OCI-LY1 (cell line): Measurements from ENCODE around the gene CD200.

Experiments
- CTCF ChIP-seq: fragments of 200-600 bp; sonication (generic), shearing (Covaris generic); IDR thresholded peaks from 2 replicates; pipeline ENCODE4 v1.5.1; 2017; ENCODE audit warnings: mild to moderate bottlenecking, antibody characterized with exemption, low read length, moderate library complexity, mixed read lengths
- EZH2 ChIP-seq: fragments of 200-600 bp; sonication (generic), shearing (Covaris generic); IDR thresholded peaks from 2 replicates; pipeline ENCODE4 v1.8.0; 2017; ENCODE audit warnings: borderline replicate concordance, mixed run types, mild to moderate bottlenecking, antibody characterized with exemption, low read length, moderate library complexity, mixed read lengths

DNA sequence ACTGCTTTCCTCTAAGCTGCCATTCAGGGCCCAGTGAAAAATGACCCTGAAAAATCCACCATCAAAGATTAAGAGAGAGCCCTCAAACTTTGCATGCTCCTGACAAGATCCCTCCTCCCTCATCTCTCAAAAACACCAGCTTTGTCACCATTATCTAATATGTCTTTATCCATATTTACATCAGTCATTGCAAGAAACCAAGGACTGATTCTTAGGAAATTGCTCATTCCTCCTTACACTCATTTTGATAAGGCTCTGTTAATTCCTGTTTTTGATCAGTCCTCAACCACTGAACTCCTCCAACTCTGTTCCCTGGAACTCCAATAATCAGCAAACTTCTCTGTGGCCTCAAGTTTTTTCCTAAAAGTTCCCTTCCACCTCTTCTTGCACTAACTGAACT is 51.8 kb downstream of the CD200 start:
- TF ChIP-seq CTCF (no peak), EZH2 (no peak)
